ENCODE data around the gene AEBP2.

AEBP2 gene

GRCh38 chr12:19499030-19499429 is 59.7 kb downstream of the AEBP2 start:
- DNase-seq (ENCODE audit: low read depth in 2 of 3, low spot score in 2 of 3): no peak

DNA sequence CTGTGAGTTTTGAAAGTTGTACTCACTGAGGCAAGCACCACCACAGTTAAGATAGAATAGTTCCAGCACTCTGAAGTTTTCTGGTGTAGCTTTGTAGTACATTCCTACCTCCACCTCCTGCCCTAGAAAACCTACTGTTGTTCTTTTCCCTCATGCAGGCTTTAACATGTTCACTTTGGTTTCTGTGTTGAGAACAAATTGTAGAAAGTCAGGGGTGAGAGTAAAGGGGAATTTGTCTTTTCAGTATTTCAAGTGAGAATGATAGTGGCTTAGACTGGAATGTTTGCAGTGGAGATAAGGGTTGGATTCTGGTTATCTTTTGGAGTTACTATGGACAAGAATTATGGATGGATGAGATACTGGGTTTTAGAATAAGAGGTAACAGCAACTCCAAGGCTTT is 67.2 kb downstream of the AEBP2 start:
- DNase-seq (ENCODE audit: low read depth in 2 of 3, low spot score in 2 of 3): no peak

GRCh38 chr12:19507823-19508222 is 68.5 kb downstream of the AEBP2 start:
- DNase-seq (ENCODE audit: low read depth in 2 of 3, low spot score in 2 of 3): no peak

DNA sequence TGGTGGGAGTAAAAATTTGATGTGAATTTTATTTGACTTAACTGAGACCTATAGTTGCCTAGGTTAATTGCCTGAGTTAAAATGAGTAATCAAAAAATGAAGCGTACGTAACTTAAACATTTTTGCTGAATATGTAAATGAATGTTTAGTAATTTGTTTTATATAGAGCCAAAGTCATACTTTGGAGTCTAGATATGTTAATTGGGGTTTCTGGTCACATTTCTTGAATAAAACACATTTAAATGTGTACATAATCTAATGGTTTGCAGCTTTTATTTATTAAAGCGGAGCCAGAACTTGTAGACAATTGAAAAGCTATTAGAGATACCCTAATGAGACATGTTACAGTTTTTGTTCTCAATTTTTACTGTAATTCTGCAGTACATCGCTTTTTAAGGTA is 71.2 kb downstream of the AEBP2 start:
- DNase-seq (ENCODE audit: low read depth in 2 of 3, low spot score in 2 of 3): no peak

DNA sequence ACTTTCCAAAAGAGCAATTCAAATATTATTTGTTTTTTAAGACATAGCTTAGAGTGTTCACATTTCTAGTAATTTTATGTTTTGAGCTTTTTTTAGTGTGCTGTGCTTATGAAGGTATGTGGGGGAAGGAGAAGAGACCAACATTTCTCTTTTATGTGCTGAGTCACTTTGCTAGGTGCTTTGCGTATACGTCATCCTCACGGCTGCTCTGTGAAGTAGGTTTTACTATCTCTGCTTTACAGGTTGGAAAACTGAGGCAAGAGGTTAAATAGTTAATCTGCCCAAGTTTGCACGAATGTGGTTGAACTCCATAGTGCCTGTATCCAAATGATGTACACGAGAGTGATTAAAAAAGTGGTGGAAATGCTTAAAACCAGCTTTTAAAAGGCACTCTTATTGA is 75.9 kb downstream of the AEBP2 start:
- no peak for DNase-seq (ENCODE audit: low read depth in 2 of 3, low spot score in 2 of 3)

DNA sequence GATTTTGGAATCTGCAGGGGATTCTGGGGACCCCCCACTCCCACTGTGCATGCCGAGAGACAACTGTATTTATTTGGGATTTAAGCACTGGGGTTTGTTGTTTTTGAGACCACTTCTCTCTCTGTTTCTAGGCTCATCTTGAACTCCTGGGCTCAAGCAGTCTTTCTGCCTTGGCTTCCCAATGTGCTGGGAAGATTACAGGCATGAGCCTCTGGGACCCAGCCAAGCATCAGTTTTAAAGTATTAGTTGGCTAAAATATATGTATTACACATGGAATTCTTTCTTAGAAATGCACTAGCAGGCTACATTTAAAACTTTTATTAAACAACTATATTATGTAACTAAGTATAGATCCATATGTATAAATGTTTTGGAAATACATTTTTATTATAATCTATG is 78.3 kb downstream of the AEBP2 start:
- no peak for DNase-seq (ENCODE audit: low read depth in 2 of 3, low spot score in 2 of 3)

GRCh38 chr12:19518209-19518608 is 78.9 kb downstream of the AEBP2 start:
- no peak for DNase-seq (ENCODE audit: low read depth in 2 of 3, low spot score in 2 of 3)

DNA sequence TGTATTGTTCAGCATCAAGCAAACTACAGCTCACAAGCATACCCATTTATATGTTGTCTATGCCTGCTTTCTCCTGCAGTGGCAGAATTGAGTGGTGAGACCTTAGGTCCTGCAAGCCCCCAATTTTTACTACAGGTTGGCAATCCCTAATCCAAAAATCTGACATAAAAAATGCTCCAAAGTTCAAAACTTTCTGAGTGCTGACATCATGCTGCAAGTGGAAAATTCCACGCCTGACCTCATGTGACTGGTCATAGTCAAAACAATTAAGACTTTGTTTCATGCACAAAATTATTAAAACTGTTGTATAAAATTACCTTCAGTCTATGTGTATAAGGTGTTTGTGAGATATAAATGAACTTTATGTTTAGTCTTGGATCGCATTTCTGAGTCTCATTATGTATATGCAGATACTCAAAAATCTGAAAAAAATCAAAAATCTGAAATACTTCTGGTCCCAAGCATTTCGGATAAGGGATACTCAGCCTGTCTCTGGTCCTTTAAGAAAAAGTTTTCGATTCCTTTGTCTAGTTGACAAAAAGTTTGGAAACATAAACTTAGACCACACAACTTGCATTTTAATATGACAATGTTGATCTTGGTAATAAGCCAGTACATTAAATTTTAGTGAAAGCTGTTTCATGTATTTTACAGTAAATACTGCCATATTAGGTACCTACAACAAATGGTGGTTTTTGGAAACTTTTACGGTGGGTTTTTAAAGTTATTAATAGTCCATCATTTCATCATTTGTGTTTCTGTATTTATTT is 81.5 kb downstream of the AEBP2 start:
- no peak for DNase-seq (ENCODE audit: low read depth in 2 of 3, low spot score in 2 of 3)

DNA sequence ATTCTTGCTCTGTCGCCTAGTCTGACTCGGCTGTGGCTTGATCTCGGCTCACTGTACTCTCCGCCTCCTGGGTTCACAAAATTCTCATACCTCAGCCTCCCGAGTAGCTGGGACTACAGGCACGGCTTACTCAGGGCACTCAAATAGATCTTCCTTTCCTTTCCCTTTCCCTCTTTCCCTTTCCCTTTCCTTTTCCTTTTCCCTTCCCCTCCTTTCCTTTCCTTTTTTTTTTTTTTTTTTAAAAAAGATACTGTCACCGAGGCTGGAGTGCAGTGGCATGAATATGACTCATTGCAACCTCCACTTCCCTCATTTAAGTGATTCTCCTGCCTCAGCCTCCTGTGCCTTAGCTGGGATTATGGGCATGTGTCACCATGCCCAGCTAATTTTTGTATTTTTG is 86.0 kb downstream of the AEBP2 start:
- no peak for DNase-seq (ENCODE audit: low read depth in 2 of 3, low spot score in 2 of 3)

DNA sequence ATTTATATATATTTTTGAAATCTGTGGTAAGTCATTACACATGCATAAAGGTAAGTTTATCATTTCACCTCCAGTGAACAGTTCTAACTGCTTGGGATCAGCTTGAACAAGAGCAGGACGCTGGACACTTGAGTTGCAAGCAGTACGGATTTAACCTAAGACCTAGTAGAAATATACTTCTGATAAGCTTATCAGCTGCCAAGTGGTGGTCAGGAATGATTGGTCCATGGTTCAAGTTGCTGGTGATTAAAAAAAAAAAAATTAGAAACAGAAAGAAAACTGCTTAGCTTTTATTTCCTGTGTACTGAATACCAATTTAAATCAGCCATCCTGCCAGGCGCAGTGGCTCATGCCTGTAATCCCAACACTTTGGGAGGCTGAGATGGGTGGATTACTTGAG is 88.6 kb downstream of the AEBP2 start:
- no peak for DNase-seq (ENCODE audit: low read depth in 2 of 3, low spot score in 2 of 3)

- DNase-seq (ENCODE audit: low read depth in 2 of 3, low spot score in 2 of 3): no peak
Observed at GRCh38 chr12:19528750-19529149, 89.5 kb downstream of the AEBP2 start.

DNA sequence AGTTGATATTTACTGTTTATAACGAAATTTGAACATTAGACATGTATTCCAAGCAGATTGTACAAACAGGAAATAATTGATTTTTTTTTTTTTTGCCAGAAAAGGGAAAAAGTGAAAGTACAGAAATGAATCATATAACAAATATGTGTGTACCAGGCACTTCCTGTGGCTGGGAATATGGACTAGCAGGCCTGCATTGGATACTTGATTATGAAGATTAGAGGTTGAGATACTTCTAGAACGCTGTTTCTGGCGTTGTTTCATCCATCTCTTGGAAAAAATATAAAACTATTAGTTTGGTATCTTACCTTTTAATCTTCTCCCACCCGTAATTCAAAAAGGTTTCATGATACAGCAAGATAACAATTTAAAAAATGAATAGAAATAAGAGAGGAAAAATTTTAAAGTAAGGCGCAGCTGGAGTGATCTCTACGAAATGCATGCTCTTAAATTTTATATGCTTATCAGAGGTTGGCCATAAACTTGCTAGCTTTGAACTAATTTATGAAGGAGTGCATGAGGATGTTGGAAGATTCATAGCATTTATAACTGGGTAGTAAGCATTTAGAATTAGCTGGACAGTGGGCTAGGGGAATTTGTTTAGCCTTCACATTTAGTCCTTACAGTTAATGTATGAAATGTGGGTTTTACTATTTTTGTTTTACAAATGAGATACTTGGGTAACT is 90.8 kb downstream of the AEBP2 start:
- no peak for DNase-seq (ENCODE audit: low read depth in 2 of 3, low spot score in 2 of 3)

GRCh38 chr12:19530637-19531023 is 91.3 kb downstream of the AEBP2 start:
- no peak for DNase-seq (ENCODE audit: low read depth in 2 of 3, low spot score in 2 of 3)

- DNase-seq (ENCODE audit: low read depth in 2 of 3, low spot score in 2 of 3): no peak
Observed at GRCh38 chr12:19533567-19533966, 94.3 kb downstream of the AEBP2 start.

DNA sequence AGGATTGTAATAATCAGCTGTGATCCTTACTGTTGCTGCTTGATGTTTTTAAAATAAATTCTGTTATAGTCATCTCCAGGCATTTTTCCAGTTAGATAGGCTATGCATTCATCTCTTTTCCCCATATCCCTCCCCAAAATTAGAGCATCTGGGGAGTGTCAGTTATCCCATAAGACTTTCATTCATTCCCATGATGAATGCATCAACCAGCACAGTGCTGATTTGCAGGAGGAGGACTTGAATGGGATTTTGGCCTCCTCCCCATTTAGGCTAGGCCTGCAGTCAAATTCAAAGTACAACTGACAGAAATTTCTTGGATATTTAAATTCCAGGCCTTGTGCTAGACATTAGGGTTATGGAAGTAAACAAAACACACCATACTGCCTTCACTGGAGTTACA is 99.8 kb downstream of the AEBP2 start:
- DNase-seq (ENCODE audit: low read depth in 2 of 3, low spot score in 2 of 3): no peak

DNA sequence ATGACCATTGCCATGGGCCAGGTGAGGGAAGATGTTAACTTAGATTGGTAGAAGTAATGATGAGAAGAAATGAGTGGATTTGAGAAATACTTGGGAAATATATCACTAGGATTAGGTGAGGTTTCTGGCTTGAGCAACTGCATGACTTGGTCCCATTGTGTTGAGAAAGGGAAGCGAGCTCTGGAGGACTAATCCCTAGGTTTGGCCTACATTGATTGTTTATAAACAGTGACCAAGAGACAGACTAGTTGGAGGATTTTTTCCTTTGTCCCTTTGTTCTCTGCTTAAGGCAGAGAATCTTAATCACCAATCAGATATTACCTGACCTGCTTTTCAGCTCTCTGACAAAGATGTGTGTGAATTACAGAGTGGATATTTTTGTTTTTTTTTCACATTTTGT is 100.5 kb downstream of the AEBP2 start:
- no peak for DNase-seq (ENCODE audit: low read depth in 2 of 3, low spot score in 2 of 3)

- DNase-seq (ENCODE audit: low read depth in 2 of 3, low spot score in 2 of 3): no peak
Observed at GRCh38 chr12:19542606-19543005, 103.3 kb downstream of the AEBP2 start.

- DNase-seq (ENCODE audit: low read depth in 2 of 3, low spot score in 2 of 3): no peak
Observed at GRCh38 chr12:19544353-19544752, 105.1 kb downstream of the AEBP2 start.

DNA sequence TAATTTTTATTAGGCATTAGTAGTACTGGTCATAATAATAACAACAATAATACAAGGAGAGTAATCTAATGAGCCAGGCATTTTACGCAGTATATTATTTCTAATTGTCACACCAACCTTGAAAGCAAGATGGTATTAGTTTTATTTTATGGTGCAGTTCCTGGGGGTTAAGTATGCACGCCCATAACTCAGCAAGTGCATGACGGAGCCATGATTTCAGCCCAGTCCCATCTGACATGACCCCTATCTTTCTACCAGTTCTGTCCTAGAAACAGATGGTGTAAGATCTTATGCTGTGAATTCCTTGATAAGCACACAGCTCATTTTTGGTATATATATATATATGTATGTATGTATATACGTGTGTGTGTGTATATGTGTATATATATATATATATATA is 106.0 kb downstream of the AEBP2 start:
- no peak for DNase-seq (ENCODE audit: low read depth in 2 of 3, low spot score in 2 of 3)

DNA sequence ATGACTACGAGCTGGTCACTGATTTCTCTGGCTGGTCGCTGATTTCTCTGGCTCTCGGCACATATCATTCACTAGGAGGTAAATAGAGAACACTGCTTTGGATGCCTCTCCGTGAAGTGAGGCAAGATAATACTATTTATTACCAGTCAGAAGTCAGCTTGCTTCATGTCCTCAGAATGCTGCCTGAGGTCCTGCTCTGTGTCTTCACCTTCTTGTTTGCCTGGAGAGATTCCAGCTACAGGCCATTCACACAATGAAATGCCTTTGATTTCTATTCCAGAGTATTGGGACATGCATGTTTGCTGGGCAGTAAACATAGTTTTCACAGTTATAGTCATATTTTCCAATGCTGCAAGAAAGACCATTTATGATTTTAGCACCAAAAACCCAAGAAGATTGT is 106.7 kb downstream of the AEBP2 start:
- no peak for DNase-seq (ENCODE audit: low read depth in 2 of 3, low spot score in 2 of 3)

- no peak for DNase-seq (ENCODE audit: low read depth in 2 of 3, low spot score in 2 of 3)
Observed at GRCh38 chr12:19546611-19547162, 107.4 kb downstream of the AEBP2 start.

DNA sequence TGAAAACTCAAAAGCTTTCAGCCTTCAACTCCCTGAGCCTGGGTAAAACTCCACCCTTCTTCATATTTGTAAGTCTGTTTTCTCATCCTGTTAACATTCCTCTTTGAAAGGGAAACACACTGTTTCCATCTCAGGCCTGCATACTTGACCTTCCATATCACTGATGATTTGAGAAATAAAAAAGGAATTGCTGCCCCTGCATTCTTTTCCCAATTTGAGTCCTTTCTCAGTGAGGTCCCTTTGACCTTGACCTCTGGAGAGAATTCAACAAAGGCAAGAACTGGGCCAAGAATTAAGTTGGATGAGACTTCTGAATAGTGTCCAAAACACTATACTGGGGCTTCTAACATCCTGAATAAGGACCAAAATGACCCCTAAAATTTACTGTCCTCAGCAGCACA is 108.0 kb downstream of the AEBP2 start:
- DNase-seq (ENCODE audit: low read depth in 2 of 3, low spot score in 2 of 3): no peak

DNA sequence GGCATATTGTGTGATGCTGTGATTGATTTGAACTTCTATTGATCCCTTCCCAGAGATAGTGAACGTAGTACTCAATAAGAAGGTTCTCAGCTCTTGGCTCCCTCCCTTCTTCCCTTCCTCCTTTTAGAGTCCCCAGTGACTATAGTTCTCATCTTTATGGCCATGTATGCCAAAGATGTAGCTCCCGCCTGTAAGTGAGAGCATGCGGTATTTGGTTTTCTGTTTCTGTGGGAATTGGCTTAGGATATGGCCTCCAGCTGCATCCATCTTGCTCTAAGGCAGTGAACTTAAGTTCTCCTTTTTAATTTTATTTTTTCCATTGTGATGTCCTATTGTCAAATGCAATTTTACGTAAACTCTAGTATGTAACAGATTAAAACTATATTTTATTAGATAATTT is 109.5 kb downstream of the AEBP2 start:
- no peak for DNase-seq (ENCODE audit: low read depth in 2 of 3, low spot score in 2 of 3)

Measured in activated CD8-positive, alpha-beta memory T cell treated with anti-CD3 and anti-CD28 coated beads for 48 hours (primary cell).